C1 segment of cervical spinal cord (tissue), 14 donors: ENCODE results near the gene SMYD2.
A peak's percentile ranks its signal among the peaks of the same experiment; 100 is the strongest.

Experiments used
- DNase-seq, 14 donors: peaks; one replicate each; lab custom pipeline; 2025; lab: John Stamatoyannopoulos, UW

The SMYD2 gene

GRCh38 chr1:214300149-214300780, 19.3 kb downstream of the SMYD2 start:
- DNase-seq: no peak

- no peak for DNase-seq
Measured at GRCh38 chr1:214301526-214301925, 20.6 kb downstream of the SMYD2 start.

- peak in 1 of 14 donors; percentile 3 for DNase-seq
Measured at GRCh38 chr1:214303141-214303930, 22.4 kb downstream of the SMYD2 start.

- no peak for DNase-seq
Measured at GRCh38 chr1:214305164-214305751, 24.3 kb downstream of the SMYD2 start.

- no peak for DNase-seq
Measured at GRCh38 chr1:214306269-214306668, 25.3 kb downstream of the SMYD2 start.

GRCh38 chr1:214310010-214310409, 29.1 kb downstream of the SMYD2 start:
- no peak for DNase-seq

GRCh38 chr1:214310777-214311690, 30.1 kb downstream of the SMYD2 start:
- DNase-seq: no peak

GRCh38 chr1:214312530-214313051, 31.6 kb downstream of the SMYD2 start:
- no peak for DNase-seq

GRCh38 chr1:214314178-214314843, 33.4 kb downstream of the SMYD2 start:
- DNase-seq: no peak

- DNase-seq: no peak
Measured at GRCh38 chr1:214316593-214316992, 35.6 kb downstream of the SMYD2 start.

GRCh38 chr1:214317300-214317699, 36.3 kb downstream of the SMYD2 start:
- no peak for DNase-seq

GRCh38 chr1:214317734-214318133, 36.8 kb downstream of the SMYD2 start:
- no peak for DNase-seq

- no peak for DNase-seq
Measured at GRCh38 chr1:214318356-214318755, 37.4 kb downstream of the SMYD2 start.

GRCh38 chr1:214318956-214319736, 38.2 kb downstream of the SMYD2 start:
- DNase-seq: no peak

- DNase-seq: no peak
Measured at GRCh38 chr1:214319938-214320337, 39.0 kb downstream of the SMYD2 start.

GRCh38 chr1:214321705-214322453, 40.9 kb downstream of the SMYD2 start:
- DNase-seq: no peak

GRCh38 chr1:214324896-214325800, 44.2 kb downstream of the SMYD2 start:
- DNase-seq: no peak

- DNase-seq: no peak
Measured at GRCh38 chr1:214326406-214326805, 45.4 kb downstream of the SMYD2 start.
